Astrocyte of the spinal cord (primary cell): ENCODE measurements around the gene AGT.
A peak's percentile ranks its signal among the peaks of the same experiment; 100 is the strongest.

Experiments
- DNase-seq: peaks from one replicate; pipeline ENCODE4 v3.0.0; 2011; ENCODE audit warnings: low read depth, low spot score
- H3K4me3 ChIP-seq: 2 replicates; pipeline ENCODE4 v1.5.1; 2011; ENCODE audit warnings: low read depth, mild to moderate bottlenecking, low read length, moderate library complexity
- CTCF ChIP-seq: IDR thresholded peaks from 2 replicates; pipeline ENCODE4 v1.5.1; 2012; ENCODE audit warnings: low read depth, mild to moderate bottlenecking, low read length, inconsistent platforms
- in situ Hi-C: cut with HindIII; loops from 2 replicates; pipeline ENCODE4 v1.10.0; 2017; ENCODE audit warnings: low sequenced_read_pairs

Gene AGT

GRCh38 chr1:230704830-230705229 is 9.1 kb downstream of the AGT start:
- TF ChIP-seq CTCF: no peak
- DNase-seq: no peak
- in situ Hi-C loops: no loop called here
- no peak overlapping the region for H3K4me3 ChIP-seq

GRCh38 chr1:230703679-230704385 is 10.1 kb downstream of the AGT start:
- no peak for DNase-seq
- TF ChIP-seq CTCF: no peak
- H3K4me3 ChIP-seq: no peak overlapping the region
- in situ Hi-C loops: no loop called here

GRCh38 chr1:230702934-230703678 is 10.8 kb downstream of the AGT start:
- in situ Hi-C loops: no loop called here
- no peak for DNase-seq
- no peak for TF ChIP-seq CTCF
- H3K4me3 ChIP-seq: no peak overlapping the region

GRCh38 chr1:230701895-230702768 is 11.8 kb downstream of the AGT start:
- DNase-seq: no peak
- TF ChIP-seq CTCF: no peak
- in situ Hi-C loops: no loop called here

GRCh38 chr1:230701434-230701833 is 12.5 kb downstream of the AGT start:
- in situ Hi-C loops: no loop called here
- no peak for TF ChIP-seq CTCF
- DNase-seq: peak; percentile 22
- no peak overlapping the region for H3K4me3 ChIP-seq

More at GRCh38 chr1:230701895-230702768, 11.8 kb downstream of the AGT start:
- no peak overlapping the region for H3K4me3 ChIP-seq

- H3K4me3 ChIP-seq: no peak overlapping the region
- no peak for DNase-seq
- TF ChIP-seq CTCF: no peak
- in situ Hi-C loops: no loop called here
Observed at GRCh38 chr1:230700132-230700531, 13.8 kb downstream of the AGT start.
